ENCODE results near the gene SH3PXD2B. TPM values are rescaled to one million over a fixed set of nuclear protein-coding genes. Genes with fewer than 3 reads are reported as not detected.
A peak's percentile ranks its signal among the peaks of the same experiment; 100 is the strongest.

The SH3PXD2B gene
- total RNA-seq, 1 experiment from 2014 or later = 27.5 TPM

- Histone ChIP-seq H3K4me2 (ENCODE audit: low read length) (peak overlapping the region; percentile 99), H3K27ac (ENCODE audit: low read depth, low read length) (peak overlapping the region; percentile 60), H3K36me3 (ENCODE audit: control insufficient read depth in 1 of 2, insufficient read depth in 2 of 2, low read length in 2 of 2) (peaks cover 0 to 5% of the 10 kb centered on the region in 2 experiments; a peak in 1 of 4 replicates), H3K27me3 (ENCODE audit: insufficient read depth, low read length) (no peaks in the 10 kb centered on the region), H3K9ac (ENCODE audit: low read length) (peak overlapping the region; percentile 87), H3K9me3 (ENCODE audit: control insufficient read depth in 1 of 2, insufficient read depth in 1 of 2, low read depth in 1 of 2, low read length in 2 of 2) (no peaks in the 10 kb centered on the region), H3K4me1 (ENCODE audit: control insufficient read depth in 1 of 2, insufficient read depth in 2 of 2, low read length in 2 of 2) (peaks cover 12 to 44% of the 10 kb centered on the region in 2 experiments), H3K4me3 (replicated peaks in 1 of 2; ENCODE audit: low read depth in 1 of 2, low read length in 2 of 2) (peak overlapping the region; percentile 68 to 94), H4K20me1 (ENCODE audit: insufficient read depth) (no peaks in the 10 kb centered on the region), H3K9me2 (ENCODE audit: insufficient read depth) (no peaks in the 10 kb centered on the region), H2AFZ (ENCODE audit: low read depth, low read length, poor library complexity, severe bottlenecking) (no peak overlapping the region), H3K79me2 (ENCODE audit: insufficient read depth, low read length) (peaks cover 50% of the 10 kb centered on the region)
- ATAC-seq (peak; percentile 31), DNase-seq (ENCODE audit: low read depth, low spot score) (peak; percentile 54)
- ChIA-PET RAD21 (ENCODE audit: low non-redundant PET in 1 of 2, low total read pairs in 2 of 2, uncharacterized antibody in 2 of 2, unreplicated experiment in 2 of 2) (no interaction called here), POLR2A (interaction anchor here (1.2 kb wide), 1 partner anchor 8 kb away, joined by 4 read pairs; no protein-coding TSS in a partner anchor), CTCF (interaction anchor here (0.7 to 3.1 kb wide), 10 partner anchors 8 to 525 kb away, joined by 3 to 22 read pairs (median 3); partner anchors contain the start of gene NEURL1B)
- BruUV-seq (replicated peaks) = no TSS peak
- intact Hi-C loops (cut with micrococcal nuclease) = loop anchor here (5.0 to 10.0 kb wide), 2 partner anchors 268 to 540 kb away; partner anchors contain the start of gene STK10
- TF ChIP-seq CEBPB (IDR thresholded peaks at IDR 0.05; ENCODE audit: low read depth) (no peak), ZBTB33 (IDR thresholded peaks at IDR 0.05; ENCODE audit: extremely low read depth, insufficient replicate concordance, low read length) (no peak), FOSL1 (IDR thresholded peaks at IDR 0.05; ENCODE audit: low read depth) (no peak), POLR2AphosphoS5 (IDR thresholded peaks at IDR 0.05; ENCODE audit: low read depth, low read length) (peak; percentile 16; the same call in 1 of the 2 replicates), EZH2 (IDR thresholded peaks at IDR 0.05) (no peak), SP1 (IDR thresholded peaks at IDR 0.05; ENCODE audit: low read depth) (no peak), ZNF274 (IDR thresholded peaks at IDR 0.05; ENCODE audit: low read depth, low read length) (no peak), SRF (IDR thresholded peaks at IDR 0.05; ENCODE audit: low read depth) (no peak), YY1 (IDR thresholded peaks at IDR 0.05; ENCODE audit: extremely low read depth, insufficient replicate concordance, low read depth, low read length) (peak; percentile 72), RAD21 (IDR thresholded peaks at IDR 0.05; ENCODE audit: low read depth) (no peak), SIN3A (IDR thresholded peaks at IDR 0.05; ENCODE audit: low read depth) (no peak), ZFX (IDR thresholded peaks at IDR 0.05) (no peak)
- TF ChIP-seq, protein P1, sequence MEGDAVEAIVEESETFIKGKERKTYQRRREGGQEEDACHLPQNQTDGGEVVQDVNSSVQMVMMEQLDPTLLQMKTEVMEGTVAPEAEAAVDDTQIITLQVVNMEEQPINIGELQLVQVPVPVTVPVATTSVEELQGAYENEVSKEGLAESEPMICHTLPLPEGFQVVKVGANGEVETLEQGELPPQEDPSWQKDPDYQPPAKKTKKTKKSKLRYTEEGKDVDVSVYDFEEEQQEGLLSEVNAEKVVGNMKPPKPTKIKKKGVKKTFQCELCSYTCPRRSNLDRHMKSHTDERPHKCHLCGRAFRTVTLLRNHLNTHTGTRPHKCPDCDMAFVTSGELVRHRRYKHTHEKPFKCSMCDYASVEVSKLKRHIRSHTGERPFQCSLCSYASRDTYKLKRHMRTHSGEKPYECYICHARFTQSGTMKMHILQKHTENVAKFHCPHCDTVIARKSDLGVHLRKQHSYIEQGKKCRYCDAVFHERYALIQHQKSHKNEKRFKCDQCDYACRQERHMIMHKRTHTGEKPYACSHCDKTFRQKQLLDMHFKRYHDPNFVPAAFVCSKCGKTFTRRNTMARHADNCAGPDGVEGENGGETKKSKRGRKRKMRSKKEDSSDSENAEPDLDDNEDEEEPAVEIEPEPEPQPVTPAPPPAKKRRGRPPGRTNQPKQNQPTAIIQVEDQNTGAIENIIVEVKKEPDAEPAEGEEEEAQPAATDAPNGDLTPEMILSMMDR (IDR thresholded peaks at IDR 0.05 in 2 of 3, conservative IDR thresholded peaks at IDR 0.05 in 1 of 3; ENCODE audit: borderline replicate concordance in 1 of 3, insufficient read depth in 1 of 3, low read depth in 2 of 3, low read length in 2 of 3) = peak in 2 of 3 experiments; percentile 33 to 51; a peak in 4 of 6 replicates
Measured at GRCh38 chr5:172452398-172453205, 1.7 kb downstream of the SH3PXD2B start.

Measured in HCT116 (cell line).